GM12878 (cell line): Measurements from ENCODE around the gene RTF1. TPM values are rescaled to one million over a fixed set of nuclear protein-coding genes. Genes with fewer than 3 reads are reported as not detected.

Experiments
- ATAC-seq: fragments of 200-7000 bp; cut with Tn5 transposase; 3 replicates; pipeline ENCODE4 v1.9.1; 2020; ENCODE audit warnings: mild to moderate bottlenecking, moderate library complexity
- BruUV-seq: library from RNA; stranded (reverse); fragments of 400-500 nt; replicated peaks from 2 replicates; lab custom pipeline; 2021; lab: Mats Ljungman, UMichigan
- CTCF ChIA-PET: fragments of 300-600 bp; sonication (Branson Sonifier 250); formaldehyde crosslinking; extraction: SDS; loops from one replicate; lab custom pipeline; 2021; ENCODE audit warnings: inconsistent platforms; lab: Yijun Ruan, JAX
- POLR2A ChIA-PET: fragments of 350-600 bp; formaldehyde crosslinking; extraction: SDS; loops from one replicate; lab custom pipeline; 2021; ENCODE audit warnings: inconsistent platforms; lab: Charles Lee
- RAD21 ChIA-PET: fragments of 300-600 bp; sonication (Branson Sonifier 250); formaldehyde crosslinking; loops from one replicate; lab custom pipeline; 2023; ENCODE audit warnings: antibody characterized with exemption; ENCODE audit not compliant: unreplicated experiment; lab: Charles Lee
- SMC1A ChIA-PET: fragments of 300-600 bp; sonication (Branson Sonifier 250); formaldehyde crosslinking; loops from one replicate; lab custom pipeline; 2023; ENCODE audit not compliant: unreplicated experiment, uncharacterized antibody; lab: Charles Lee
- DNase-seq: peaks from one replicate; pipeline ENCODE4 v3.0.0-alpha.2; 2011; ENCODE audit warnings: low read depth, low spot score
- FAIRE-seq: peaks from 3 replicates; lab custom pipeline; 2011; peaks lifted over from hg19 to GRCh38; lab: Jason Lieb, UNC
- H2AFZ ChIP-seq: 2 replicates; pipeline ENCODE4 v1.6.0; 2011; ENCODE audit warnings: low read depth, low read length, control low read depth; ENCODE audit not compliant: control insufficient read depth
- H3K27ac ChIP-seq: 2 replicates; pipeline ENCODE4 v1.5.1; 2011; ENCODE audit warnings: control low read depth; ENCODE audit not compliant: control insufficient read depth, insufficient read depth
- H3K27me3 ChIP-seq, 2 experiments: replicated peaks in 1 of 2; 2 replicates each; pipeline versions ENCODE4 v1.6.0 to v1.6.1; 2011; ENCODE audit warnings: low read length in 1 of 2; ENCODE audit not compliant: control insufficient read depth in 2 of 2, insufficient read depth in 2 of 2
- H3K36me3 ChIP-seq, 2 experiments: 2 replicates each; pipeline ENCODE4 v1.5.1; 2011; ENCODE audit warnings: low read length in 1 of 2; ENCODE audit not compliant: control insufficient read depth in 2 of 2, insufficient read depth in 2 of 2
- H3K4me1 ChIP-seq: 2 replicates; pipeline ENCODE4 v1.6.1; 2011; ENCODE audit warnings: mild to moderate bottlenecking, low read length, moderate library complexity, mixed read lengths; ENCODE audit not compliant: control insufficient read depth, insufficient read depth
- H3K4me2 ChIP-seq: 2 replicates; pipeline ENCODE4 v1.6.0; 2011; ENCODE audit warnings: control low read depth; ENCODE audit not compliant: control insufficient read depth, insufficient read depth
- H3K4me3 ChIP-seq: fragments of 200-600 bp; sonication (generic); 2 replicates; pipeline ENCODE4 v1.5.1; 2016
- H3K79me2 ChIP-seq: 2 replicates; pipeline ENCODE4 v1.6.0; 2011; ENCODE audit warnings: low read length; ENCODE audit not compliant: control insufficient read depth, insufficient read depth
- H3K9ac ChIP-seq: 2 replicates; pipeline ENCODE4 v1.8.0; 2011; ENCODE audit warnings: low read length, control low read depth, mixed read lengths; ENCODE audit not compliant: control insufficient read depth, insufficient read depth
- H3K9me3 ChIP-seq: replicated peaks from 3 replicates; pipeline ENCODE4 v1.5.1; 2011; ENCODE audit warnings: mild to moderate bottlenecking, low read length; ENCODE audit not compliant: control insufficient read depth, insufficient read depth
- H4K20me1 ChIP-seq: 2 replicates; pipeline ENCODE4 v1.6.0; 2011; ENCODE audit not compliant: control insufficient read depth, insufficient read depth
- BHLHE40 ChIP-seq, 2 experiments: fragments of 450-650 bp in 1 of 2; IDR thresholded peaks; 2 replicates each; pipeline ENCODE4 v1.6.1; 2011 to 2017; ENCODE audit warnings: low read depth in 2 of 2, borderline replicate concordance in 1 of 2, improper control_type of control experiment in 1 of 2, low read length in 1 of 2, mild to moderate bottlenecking in 1 of 2
- CBFB ChIP-seq: IDR thresholded peaks from 2 replicates; pipeline ENCODE4 v1.6.1; 2016; ENCODE audit warnings: antibody characterized with exemption, low read depth
- EGR1 ChIP-seq, 2 experiments: IDR thresholded peaks; 1 replicate in 1 of 2; 2 replicates in 1 of 2; pipeline ENCODE4 v1.6.1; 2011 to 2012; ENCODE audit warnings: low read depth in 2 of 2, low read length in 2 of 2, borderline replicate concordance in 1 of 2, mild to moderate bottlenecking in 1 of 2, moderate library complexity in 1 of 2
- MTA2 ChIP-seq: fragments of 450-650 bp; IDR thresholded peaks from 2 replicates; pipeline ENCODE4 v1.6.1; 2016; ENCODE audit warnings: low read depth, mild to moderate bottlenecking, moderate library complexity
- MXI1 ChIP-seq: fragments of 150-350 bp; IDR thresholded peaks from 2 replicates; pipeline ENCODE4 v1.6.1; 2011; ENCODE audit warnings: low read depth, mild to moderate bottlenecking, inconsistent platforms, low read length, improper control_type of control experiment
- PAX5 ChIP-seq: IDR thresholded peaks from 2 replicates; pipeline ENCODE4 v1.6.1; 2011; ENCODE audit warnings: low read depth, low read length, borderline replicate concordance
- POLR2A ChIP-seq: IDR thresholded peaks from 2 replicates; pipeline ENCODE4 v1.6.1; 2011; ENCODE audit warnings: low read depth, mild to moderate bottlenecking, low read length
- POU2F2 ChIP-seq: IDR thresholded peaks from 3 replicates; pipeline ENCODE4 v1.6.1; 2011; ENCODE audit warnings: low read depth, mild to moderate bottlenecking, low read length, borderline replicate concordance
- RB1 ChIP-seq: fragments of 450-650 bp; formaldehyde crosslinking; IDR thresholded peaks from 2 replicates; pipeline ENCODE4 v1.6.1; 2017; ENCODE audit warnings: mild to moderate bottlenecking, borderline replicate concordance
- RFX5 ChIP-seq: IDR thresholded peaks from 2 replicates; pipeline ENCODE4 v1.6.1; 2011; ENCODE audit warnings: low read depth, low read length, improper control_type of control experiment
- SUZ12 ChIP-seq: fragments of 200-600 bp; sonication (generic); IDR thresholded peaks from one replicate; pipeline ENCODE4 v1.6.1; 2018; ENCODE audit warnings: antibody characterized with exemption, mild to moderate bottlenecking; ENCODE audit not compliant: unreplicated experiment
- TCF3 ChIP-seq: IDR thresholded peaks from 2 replicates; pipeline ENCODE4 v1.6.1; 2012; ENCODE audit warnings: low read depth, mild to moderate bottlenecking, low read length, borderline replicate concordance; ENCODE audit not compliant: insufficient read depth
- ZNF207 ChIP-seq: fragments of 450-650 bp; IDR thresholded peaks from 2 replicates; pipeline ENCODE4 v1.6.1; 2014; ENCODE audit warnings: antibody characterized with exemption, mild to moderate bottlenecking, borderline replicate concordance
- WGBS: methylation state at CpG from one replicate; pipeline ENCODE4 v1.1.6; 2016; ENCODE audit warnings: low lambda C conversion rate; ENCODE audit not compliant: insufficient replicate concordance, insufficient coverage; ENCODE audit errors: missing lambda C conversion rate; 5-methylcytosine and 5-hydroxymethylcytosine counted together
- in situ Hi-C: fragments of 300-500 bp; cut with MboI; formaldehyde crosslinking; loops from 9 replicates; pipeline ENCODE4 v1.14.3; 2018; ENCODE audit warnings: mixed read lengths
- intact Hi-C: fragments of 100-400 bp; cut with micrococcal nuclease; formaldehyde crosslinking; loops from one replicate; pipeline ENCODE4 v1.14.2; 2022; ENCODE audit not compliant: unreplicated experiment
- polyA plus RNA-seq, 11 experiments: library from polyadenylated mRNA; depleted of rRNA in 4 of 11; unstranded in 6 of 11; stranded (reverse) in 5 of 11; fragments of >200 nt; fragmentation: Nextera tagmentation in 4 of 11; fragmentation: Illumina TruSeq in 1 of 11; extraction: Ambion mirVana in 4 of 11; extraction: Trizol in 1 of 11; gene quantifications; 1 replicate in 1 of 11; 2 replicates in 10 of 11; pipeline versions ENCODE4 v1.2.1 to v1.2.3, GENCODE V29; 2011 to 2016; ENCODE audit warnings: inconsistent platforms in 2 of 11, missing spikeins in 2 of 11, low read depth in 1 of 11
- total RNA-seq, 4 experiments: library from RNA; depleted of rRNA in 3 of 4; stranded (reverse); fragments of >200 nt in 3 of 4; fragmentation: Illumina TruSeq in 1 of 4; extraction: Trizol in 1 of 4; gene quantifications; 2 replicates each; pipeline versions ENCODE4 v1.2.1 to v1.2.3, GENCODE V29; 2013 to 2021
- TF ChIP-seq, protein P1 (sequence below): fragments of 450-650 bp; conservative IDR thresholded peaks from 2 replicates; pipeline ENCODE4 v1.6.1; 2017; ENCODE audit warnings: mild to moderate bottlenecking, moderate library complexity
- TF ChIP-seq, protein P2 (sequence below): fragments of 450-650 bp; IDR thresholded peaks from 2 replicates; pipeline ENCODE4 v1.6.1; 2016; ENCODE audit warnings: mild to moderate bottlenecking
- TF ChIP-seq, protein P3 (sequence below): fragments of 450-650 bp; IDR thresholded peaks from 2 replicates; pipeline ENCODE4 v1.6.1; 2016; ENCODE audit warnings: mild to moderate bottlenecking, moderate library complexity, borderline replicate concordance

The RTF1 gene
- total and polyA plus RNA-seq, 10 of the 15 experiments (the other 5 are each of a cell fraction or from before 2014, with no cell fraction given), result 7.2 to 67.9 (median 32.3) TPM

DNA sequence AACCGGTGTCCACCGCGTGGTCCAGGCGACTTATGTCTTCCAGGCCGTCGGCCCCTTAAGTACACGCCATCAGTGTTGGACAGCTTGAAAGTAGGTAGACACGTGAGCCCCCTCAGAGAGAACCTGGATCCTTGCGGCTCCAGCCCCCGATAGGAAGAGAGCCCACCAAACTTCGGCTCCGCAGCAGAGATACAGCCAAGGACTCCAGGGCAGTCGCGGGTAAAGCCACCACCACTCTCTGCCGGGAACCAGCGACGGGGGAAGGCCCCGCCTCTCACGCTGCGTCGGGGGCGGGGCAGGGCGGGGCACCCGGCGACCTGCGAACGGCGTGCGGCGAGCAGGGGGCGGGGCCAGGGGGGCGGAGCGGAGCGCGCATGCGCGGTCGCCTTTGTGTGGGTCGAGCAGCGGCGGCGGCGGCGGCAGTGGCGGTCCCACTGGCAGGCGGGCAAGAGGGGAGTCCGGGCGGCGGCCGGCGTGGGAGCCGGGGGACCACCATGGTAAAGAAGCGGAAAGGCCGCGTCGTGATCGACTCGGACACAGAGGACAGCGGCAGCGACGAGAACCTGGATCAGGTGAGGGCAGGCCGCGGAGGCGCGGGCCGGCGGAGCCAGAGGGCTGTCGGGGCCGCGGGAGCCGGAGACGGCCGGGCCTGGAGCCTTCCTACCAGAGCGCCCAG is at the start of gene RTF1 (continued):
- TF ChIP-seq, protein P1, sequence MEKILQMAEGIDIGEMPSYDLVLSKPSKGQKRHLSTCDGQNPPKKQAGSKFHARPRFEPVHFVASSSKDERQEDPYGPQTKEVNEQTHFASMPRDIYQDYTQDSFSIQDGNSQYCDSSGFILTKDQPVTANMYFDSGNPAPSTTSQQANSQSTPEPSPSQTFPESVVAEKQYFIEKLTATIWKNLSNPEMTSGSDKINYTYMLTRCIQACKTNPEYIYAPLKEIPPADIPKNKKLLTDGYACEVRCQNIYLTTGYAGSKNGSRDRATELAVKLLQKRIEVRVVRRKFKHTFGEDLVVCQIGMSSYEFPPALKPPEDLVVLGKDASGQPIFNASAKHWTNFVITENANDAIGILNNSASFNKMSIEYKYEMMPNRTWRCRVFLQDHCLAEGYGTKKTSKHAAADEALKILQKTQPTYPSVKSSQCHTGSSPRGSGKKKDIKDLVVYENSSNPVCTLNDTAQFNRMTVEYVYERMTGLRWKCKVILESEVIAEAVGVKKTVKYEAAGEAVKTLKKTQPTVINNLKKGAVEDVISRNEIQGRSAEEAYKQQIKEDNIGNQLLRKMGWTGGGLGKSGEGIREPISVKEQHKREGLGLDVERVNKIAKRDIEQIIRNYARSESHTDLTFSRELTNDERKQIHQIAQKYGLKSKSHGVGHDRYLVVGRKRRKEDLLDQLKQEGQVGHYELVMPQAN, result peak; percentile 75
- TF ChIP-seq RB1 (peak; percentile 15; the same call in 1 of the 2 replicates), POLR2A (peak; percentile 92), EGR1 (IDR thresholded peaks at IDR 0.05; ENCODE audit: borderline replicate concordance in 1 of 2, low read depth in 2 of 2, low read length in 2 of 2) (peak; percentile 18 to 46), BHLHE40 (IDR thresholded peaks at IDR 0.05; ENCODE audit: borderline replicate concordance in 1 of 2, low read depth in 2 of 2, low read length in 1 of 2) (peak; percentile 64 to 84; a peak in 2 of 4 replicates), MXI1 (peak; percentile 95), CBFB (no peak), POU2F2 (0 out of 3 replicates have a peak, but pooled peaks have one; percentile 9), ZNF207 (no peak)

DNA sequence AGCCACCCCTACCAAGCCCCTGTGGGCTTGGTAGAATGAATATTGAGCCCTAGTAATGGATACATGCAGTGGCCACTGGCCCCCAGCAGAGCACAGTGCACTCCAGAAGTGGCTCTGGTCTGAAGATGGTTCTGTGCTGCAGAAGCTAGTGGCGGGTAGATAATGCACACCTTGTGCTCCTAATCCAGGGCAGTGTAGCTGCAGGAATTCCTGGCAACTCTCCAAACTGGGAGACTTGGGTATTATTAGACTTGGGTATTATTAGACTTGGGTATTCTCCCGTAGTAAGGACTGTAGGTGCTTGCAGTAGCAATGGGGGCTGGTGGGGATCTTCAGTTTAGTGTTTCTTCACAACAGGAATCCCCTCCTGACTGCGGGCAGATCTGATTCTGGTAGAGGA is 49.5 kb upstream of the RTF1 start:
- in situ Hi-C loops (loop anchor here (10.0 kb wide), 1 partner anchor 1173 kb away; no protein-coding TSS in a partner anchor), intact Hi-C loops (no loop called here)
- Histone ChIP-seq H4K20me1 (no peaks in the 10 kb centered on the region), H3K79me2 (no peaks in the 10 kb centered on the region), H3K9ac (no peak overlapping the region), H2AFZ (no peak overlapping the region), H3K27me3 (no peaks in the 10 kb centered on the region), H3K4me1 (no peaks in the 10 kb centered on the region), H3K27ac (no peak overlapping the region), H3K4me2 (no peak overlapping the region), H3K36me3 (peaks cover 22 to 51% of the 10 kb centered on the region in 2 experiments), H3K4me3 (no peak overlapping the region), H3K9me3 (no peaks in the 10 kb centered on the region)
- no TSS peak for BruUV-seq
- RAD21 ChIA-PET, result no interaction called here
- SMC1A ChIA-PET, result no interaction called here
- POLR2A ChIA-PET, result interaction anchor here (0.6 kb wide), 2 partner anchors 164 to 382 kb away, joined by 3 to 6 read pairs; no protein-coding TSS in a partner anchor
- FAIRE-seq (no peak), DNase-seq (no peak), ATAC-seq (no peak)
- CTCF ChIA-PET, result no interaction called here
- WGBS, result 99% methylated on average over 3 of the region's 3 CpGs
- TF ChIP-seq TCF3, result no peak
- no peak for TF ChIP-seq RFX5
- no peak for TF ChIP-seq PAX5
- TF ChIP-seq, protein P2, sequence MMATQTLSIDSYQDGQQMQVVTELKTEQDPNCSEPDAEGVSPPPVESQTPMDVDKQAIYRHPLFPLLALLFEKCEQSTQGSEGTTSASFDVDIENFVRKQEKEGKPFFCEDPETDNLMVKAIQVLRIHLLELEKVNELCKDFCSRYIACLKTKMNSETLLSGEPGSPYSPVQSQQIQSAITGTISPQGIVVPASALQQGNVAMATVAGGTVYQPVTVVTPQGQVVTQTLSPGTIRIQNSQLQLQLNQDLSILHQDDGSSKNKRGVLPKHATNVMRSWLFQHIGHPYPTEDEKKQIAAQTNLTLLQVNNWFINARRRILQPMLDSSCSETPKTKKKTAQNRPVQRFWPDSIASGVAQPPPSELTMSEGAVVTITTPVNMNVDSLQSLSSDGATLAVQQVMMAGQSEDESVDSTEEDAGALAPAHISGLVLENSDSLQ, result no peak
- TF ChIP-seq, protein P3, sequence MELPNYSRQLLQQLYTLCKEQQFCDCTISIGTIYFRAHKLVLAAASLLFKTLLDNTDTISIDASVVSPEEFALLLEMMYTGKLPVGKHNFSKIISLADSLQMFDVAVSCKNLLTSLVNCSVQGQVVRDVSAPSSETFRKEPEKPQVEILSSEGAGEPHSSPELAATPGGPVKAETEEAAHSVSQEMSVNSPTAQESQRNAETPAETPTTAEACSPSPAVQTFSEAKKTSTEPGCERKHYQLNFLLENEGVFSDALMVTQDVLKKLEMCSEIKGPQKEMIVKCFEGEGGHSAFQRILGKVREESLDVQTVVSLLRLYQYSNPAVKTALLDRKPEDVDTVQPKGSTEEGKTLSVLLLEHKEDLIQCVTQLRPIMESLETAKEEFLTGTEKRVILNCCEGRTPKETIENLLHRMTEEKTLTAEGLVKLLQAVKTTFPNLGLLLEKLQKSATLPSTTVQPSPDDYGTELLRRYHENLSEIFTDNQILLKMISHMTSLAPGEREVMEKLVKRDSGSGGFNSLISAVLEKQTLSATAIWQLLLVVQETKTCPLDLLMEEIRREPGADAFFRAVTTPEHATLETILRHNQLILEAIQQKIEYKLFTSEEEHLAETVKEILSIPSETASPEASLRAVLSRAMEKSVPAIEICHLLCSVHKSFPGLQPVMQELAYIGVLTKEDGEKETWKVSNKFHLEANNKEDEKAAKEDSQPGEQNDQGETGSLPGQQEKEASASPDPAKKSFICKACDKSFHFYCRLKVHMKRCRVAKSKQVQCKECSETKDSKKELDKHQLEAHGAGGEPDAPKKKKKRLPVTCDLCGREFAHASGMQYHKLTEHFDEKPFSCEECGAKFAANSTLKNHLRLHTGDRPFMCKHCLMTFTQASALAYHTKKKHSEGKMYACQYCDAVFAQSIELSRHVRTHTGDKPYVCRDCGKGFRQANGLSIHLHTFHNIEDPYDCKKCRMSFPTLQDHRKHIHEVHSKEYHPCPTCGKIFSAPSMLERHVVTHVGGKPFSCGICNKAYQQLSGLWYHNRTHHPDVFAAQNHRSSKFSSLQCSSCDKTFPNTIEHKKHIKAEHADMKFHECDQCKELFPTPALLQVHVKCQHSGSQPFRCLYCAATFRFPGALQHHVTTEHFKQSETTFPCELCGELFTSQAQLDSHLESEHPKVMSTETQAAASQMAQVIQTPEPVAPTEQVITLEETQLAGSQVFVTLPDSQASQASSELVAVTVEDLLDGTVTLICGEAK, result no peak
- TF ChIP-seq MXI1, result no peak
- TF ChIP-seq SUZ12, result no peak
- no peak for TF ChIP-seq MTA2
